HT-29 (cell line): ENCODE data around the gene KIF2A. TPM values are rescaled to one million over a fixed set of nuclear protein-coding genes. Genes with fewer than 3 reads are reported as not detected.
"Not testable (repeated sequence)": the region's sequence is repeated elsewhere in the genome, so short reads cannot be mapped to it uniquely, and the experiment has no call there.

Experiments
- DNase-seq: peaks from one replicate; pipeline ENCODE4 v3.0.0-alpha.2; 2015; ENCODE audit warnings: low spot score
- total RNA-seq: library from RNA; depleted of rRNA; stranded (reverse); fragments of >200 nt; shearing (Covaris generic); gene quantifications from 2 replicates; pipeline ENCODE4 v1.2.3, GENCODE V29; 2014

KIF2A gene
- total RNA-seq, 1 experiment from 2014 or later = 14.9 TPM

- DNase-seq = not testable (repeated sequence)
These were observed 14.2 kb upstream of the KIF2A start for GRCh38 chr5:62291829-62292228.

- no peak for DNase-seq
These were observed 9.0 kb upstream of the KIF2A start for GRCh38 chr5:62296998-62297397.

GRCh38 chr5:62298118-62298517, 7.9 kb upstream of the KIF2A start:
- DNase-seq = no peak

- no peak for DNase-seq
These were observed 6.9 kb upstream of the KIF2A start for GRCh38 chr5:62299101-62299500.

- DNase-seq = no peak
These were observed 6.4 kb upstream of the KIF2A start for GRCh38 chr5:62299600-62299999.

GRCh38 chr5:62305358-62305714, 670 bp upstream of the KIF2A start:
- DNase-seq = no peak

- peak; percentile 44 for DNase-seq
These were observed 403 bp downstream of the KIF2A start for GRCh38 chr5:62306323-62306895.

- DNase-seq = peak; percentile 47
These were observed 1.1 kb downstream of the KIF2A start for GRCh38 chr5:62306896-62307689.

GRCh38 chr5:62308439-62308838, 2.4 kb downstream of the KIF2A start:
- no peak for DNase-seq

GRCh38 chr5:62309107-62309506, 3.1 kb downstream of the KIF2A start:
- DNase-seq = no peak

- no peak for DNase-seq
These were observed 4.6 kb downstream of the KIF2A start for GRCh38 chr5:62310426-62311143.

GRCh38 chr5:62312036-62312435, 6.0 kb downstream of the KIF2A start:
- DNase-seq = no peak

- DNase-seq = no peak
These were observed 6.7 kb downstream of the KIF2A start for GRCh38 chr5:62312674-62313073.

- DNase-seq = no peak
These were observed 8.3 kb downstream of the KIF2A start for GRCh38 chr5:62314213-62314830.

GRCh38 chr5:62315376-62316175, 9.6 kb downstream of the KIF2A start:
- no peak for DNase-seq

- DNase-seq = no peak
These were observed 10.1 kb downstream of the KIF2A start for GRCh38 chr5:62316176-62316502.

GRCh38 chr5:62317810-62318209, 11.8 kb downstream of the KIF2A start:
- DNase-seq = no peak

GRCh38 chr5:62322484-62322883, 16.5 kb downstream of the KIF2A start:
- no peak for DNase-seq

GRCh38 chr5:62326302-62326701, 20.3 kb downstream of the KIF2A start:
- DNase-seq = no peak

GRCh38 chr5:62326702-62327101, 20.7 kb downstream of the KIF2A start:
- DNase-seq = no peak
